Small intestine (tissue), 7 donors: ENCODE results near the gene RASAL2. TPM values are rescaled to one million over a fixed set of nuclear protein-coding genes. Genes with fewer than 3 reads are reported as not detected.

ENCODE experiments used
- DNase-seq, 2 donors: peaks; one replicate each; pipeline versions ENCODE4 v3.0.0 to v3.0.0-alpha.2; 2013
- FAIRE-seq: peaks from 2 replicates; lab custom pipeline; 2012; peaks lifted over from hg19 to GRCh38; lab: Jason Lieb, UNC
- H3K27ac ChIP-seq, 3 donors: one replicate each; pipeline ENCODE4 v1.5.1; 2013; ENCODE audit warnings: low read length in 2 of 3, mild to moderate bottlenecking in 2 of 3, control low read depth in 1 of 3, inconsistent platforms in 1 of 3, low read depth in 1 of 3, moderate library complexity in 1 of 3
- H3K27me3 ChIP-seq, 3 donors: one replicate each; pipeline ENCODE4 v1.6.1; 2013; ENCODE audit warnings: low read length in 3 of 3, inconsistent platforms in 1 of 3; ENCODE audit not compliant: control insufficient read depth in 3 of 3, insufficient read depth in 3 of 3
- H3K36me3 ChIP-seq, 3 donors: one replicate each; pipeline ENCODE4 v1.6.1; 2013; ENCODE audit warnings: low read length in 3 of 3, inconsistent platforms in 1 of 3, low read depth in 1 of 3, mild to moderate bottlenecking in 1 of 3, moderate library complexity in 1 of 3; ENCODE audit not compliant: control insufficient read depth in 3 of 3, insufficient read depth in 2 of 3
- H3K4me1 ChIP-seq, 3 donors: one replicate each; pipeline ENCODE4 v1.6.1; 2013; ENCODE audit warnings: low read length in 2 of 3, inconsistent platforms in 1 of 3, low read depth in 1 of 3, mild to moderate bottlenecking in 1 of 3, moderate library complexity in 1 of 3; ENCODE audit not compliant: control insufficient read depth in 3 of 3, insufficient read depth in 2 of 3
- H3K4me3 ChIP-seq, 3 donors: one replicate each; pipeline ENCODE4 v1.5.1; 2013; ENCODE audit warnings: low read length in 3 of 3, control low read depth in 1 of 3, inconsistent platforms in 1 of 3, low read depth in 1 of 3, mild to moderate bottlenecking in 1 of 3, moderate library complexity in 1 of 3
- H3K9me3 ChIP-seq, 2 donors: one replicate each; pipeline ENCODE4 v1.6.1; 2013; ENCODE audit warnings: low read depth in 1 of 2, low read length in 1 of 2; ENCODE audit not compliant: control insufficient read depth in 2 of 2, insufficient read depth in 1 of 2
- WGBS, 3 donors: extraction: QIAGEN DNeasy Blood & Tissue Kit; methylation state at CpG; one replicate each; pipeline ENCODE4 v1.1.7; 2013; 5-methylcytosine and 5-hydroxymethylcytosine counted together
- polyA plus RNA-seq, 4 donors: library from polyadenylated mRNA; stranded (reverse) in 3 of 4; unstranded in 1 of 4; fragments of 200-250 nt in 3 of 4; fragments of 120-200 nt in 1 of 4; gene quantifications; one replicate each; pipeline versions ENCODE4 v1.2.1 to v1.2.3, GENCODE V29; 2013
- donor health status: healthy with polysubstance abuse.
- donor health status: control.
- donor health status: control.
- donor health status: Bipolar disorder and iron deficiency.
- donor health status: healthy.

Gene RASAL2
- polyA plus RNA-seq, 4 donors, result 1.8 to 23.5 (median 3.3) TPM

DNA sequence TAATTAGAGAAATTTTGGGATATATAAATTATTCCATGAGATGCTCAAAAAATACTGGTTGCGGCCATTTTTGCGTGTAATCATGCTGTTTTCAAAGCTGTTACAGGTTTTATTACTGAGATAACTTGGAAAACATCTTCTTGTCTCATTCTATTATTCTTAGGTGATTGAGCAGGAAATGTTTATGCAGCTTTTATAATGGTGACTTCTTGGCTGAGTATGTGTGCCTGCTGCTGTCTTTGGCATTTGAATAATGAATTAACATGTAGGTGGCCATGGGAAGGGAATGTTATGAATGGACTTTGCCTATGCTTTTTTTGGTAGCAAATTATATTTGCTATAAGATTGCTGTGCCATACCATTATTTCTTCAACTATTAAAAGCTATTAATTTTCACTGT, 52.5 kb downstream of the RASAL2 start:
- DNase-seq (no peak), FAIRE-seq (no peak)
- Histone ChIP-seq H3K27ac (no peak overlapping the region), H3K4me1 (no peaks in the 10 kb centered on the region), H3K27me3 (no peaks in the 10 kb centered on the region), H3K9me3 (no peaks in the 10 kb centered on the region), H3K36me3 (no peaks in the 10 kb centered on the region), H3K4me3 (no peak overlapping the region)
- WGBS, 3 donors, result 91 to 94% (median 92%) methylated on average over 2 of the region's 2 CpGs

DNA sequence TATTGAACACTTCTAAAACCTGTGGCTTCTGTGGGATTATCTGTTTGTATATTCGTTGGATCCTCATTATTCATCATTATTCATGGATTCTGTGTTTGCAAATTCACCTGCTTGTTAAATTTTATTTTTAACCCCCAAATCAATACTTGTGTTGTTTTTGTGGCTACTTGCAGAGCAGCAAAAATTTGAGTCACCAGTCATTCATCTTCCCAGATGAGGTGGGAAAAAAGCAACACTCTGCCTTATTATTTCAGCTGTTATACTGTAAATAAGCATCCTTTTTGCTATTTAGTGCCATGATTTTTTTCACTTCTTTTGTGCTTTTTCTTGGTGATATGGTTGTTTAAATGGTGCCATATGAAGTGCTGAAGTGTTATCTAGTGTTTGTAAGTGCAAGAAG, 56.7 kb downstream of the RASAL2 start:
- Histone ChIP-seq H3K36me3 (peaks cover 0 to 3% (median 0%) of the 10 kb centered on the region in 3 donors), H3K4me1 (no peaks in the 10 kb centered on the region), H3K27me3 (no peaks in the 10 kb centered on the region), H3K9me3 (no peaks in the 10 kb centered on the region), H3K4me3 (no peak overlapping the region), H3K27ac (no peak overlapping the region)
- FAIRE-seq (no peak), DNase-seq (no peak)
- WGBS, 3 donors, result 0% methylated on average over 1 of the region's 1 CpG

DNA sequence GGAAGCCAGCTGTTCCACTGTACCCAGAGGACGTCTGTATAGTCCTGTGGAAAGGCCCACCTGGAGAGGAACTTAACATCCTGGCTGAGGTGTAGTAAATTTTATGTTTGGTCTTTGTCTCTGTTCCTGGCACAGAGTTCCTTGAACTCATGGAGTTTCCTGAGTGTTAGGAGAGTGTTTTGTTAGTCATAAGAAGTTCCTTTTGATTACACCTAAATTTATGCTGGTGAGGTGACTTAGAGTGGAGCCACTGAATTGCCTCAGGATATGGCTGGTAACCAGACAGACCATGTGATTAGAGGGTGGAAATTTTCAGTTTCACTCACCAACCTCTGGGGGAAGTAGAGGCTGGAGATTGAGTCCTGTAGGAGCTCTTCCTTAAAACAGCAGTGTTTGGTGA, 57.9 kb downstream of the RASAL2 start:
- Histone ChIP-seq H3K4me3 (no peak overlapping the region), H3K27me3 (no peaks in the 10 kb centered on the region), H3K4me1 (no peaks in the 10 kb centered on the region), H3K27ac (no peak overlapping the region), H3K36me3 (peaks cover 0 to 3% (median 0%) of the 10 kb centered on the region in 3 donors), H3K9me3 (no peaks in the 10 kb centered on the region)
- FAIRE-seq (no peak), DNase-seq (no peak)
- WGBS, 3 donors, result 67 to 71% (median 71%) methylated on average over 1 of the region's 1 CpG

DNA sequence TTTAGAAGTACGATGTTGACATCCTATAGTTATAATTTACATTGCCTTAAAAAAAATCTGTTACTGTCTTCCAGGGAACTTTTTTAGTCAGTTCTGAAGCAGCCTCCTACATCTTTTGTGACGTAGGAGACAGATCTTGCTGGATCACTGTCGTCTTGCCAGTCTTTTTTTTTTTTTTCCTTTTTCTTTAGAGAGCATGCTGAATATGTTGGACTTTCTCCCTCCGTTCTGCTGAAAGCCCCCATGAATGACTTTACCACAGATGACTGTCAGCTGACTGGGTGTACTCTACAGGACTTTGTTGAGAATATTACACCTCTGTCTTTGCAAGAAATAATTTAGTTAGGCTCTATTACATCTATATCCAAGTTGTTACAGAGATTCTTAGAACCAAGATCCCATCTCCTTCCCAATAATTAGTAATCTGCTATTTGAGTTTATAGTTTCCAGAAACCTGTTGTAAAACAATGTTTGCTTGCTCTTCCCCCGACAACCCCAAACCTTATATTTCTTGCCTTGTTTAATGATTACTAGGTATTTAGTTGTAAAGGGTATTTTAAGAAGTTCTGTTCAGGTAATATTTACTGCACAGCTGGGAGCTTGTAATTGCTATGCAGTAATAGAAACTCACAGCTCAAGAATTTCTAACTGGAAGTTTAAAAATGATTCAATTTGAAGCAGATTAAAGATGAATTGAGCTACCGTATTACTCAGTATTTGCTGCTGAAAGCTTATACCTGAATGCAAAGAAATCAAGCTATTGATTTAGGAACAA, 61.8 kb downstream of the RASAL2 start:
- WGBS, 3 donors, result 53 to 68% (median 62%) methylated on average over 6 of the region's 6 CpGs
- Histone ChIP-seq H3K4me3 (no peak overlapping the region), H3K27ac (peak overlapping the region in 1 of 3 donors; percentile 64), H3K27me3 (no peaks in the 10 kb centered on the region), H3K4me1 (peaks cover 0 to 3% (median 0%) of the 10 kb centered on the region in 3 donors), H3K9me3 (no peaks in the 10 kb centered on the region), H3K36me3 (peaks cover 0 to 3% (median 0%) of the 10 kb centered on the region in 3 donors)
- FAIRE-seq (no peak), DNase-seq (peak in 1 of 2 donors; percentile 88)

DNA sequence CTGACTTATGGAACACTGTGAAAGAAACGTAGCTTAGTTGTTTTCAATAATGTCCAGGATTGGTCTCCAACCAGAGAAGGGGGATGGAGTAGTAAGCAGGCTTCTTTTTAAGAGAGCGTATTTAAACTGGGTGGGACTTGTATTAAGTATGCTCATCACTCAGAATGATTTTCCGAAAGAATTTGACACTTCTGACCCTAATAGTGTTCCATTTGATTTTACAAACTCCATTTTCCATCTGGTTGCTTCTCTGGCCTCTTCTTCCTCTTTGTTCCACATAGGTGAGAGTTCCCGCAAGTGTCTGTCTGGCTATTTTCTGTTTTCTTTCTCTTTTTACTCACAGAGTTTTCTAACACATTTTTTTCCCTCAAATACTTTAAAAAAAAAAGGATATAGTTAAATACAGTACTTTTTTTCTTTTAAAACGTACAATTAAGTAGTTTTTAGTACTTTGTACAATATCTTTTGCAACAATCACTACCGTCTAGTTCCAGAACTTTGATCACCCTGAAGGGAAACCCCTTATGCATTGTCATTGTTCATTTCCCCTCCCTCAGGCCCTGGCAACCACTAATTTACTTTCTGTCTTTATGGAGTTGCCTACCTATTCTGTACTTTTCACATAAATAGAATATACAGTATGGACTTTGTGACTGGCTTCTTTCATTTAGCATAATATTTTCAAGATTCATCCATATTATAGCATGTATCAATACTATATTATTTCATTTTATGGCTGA, 67.0 kb downstream of the RASAL2 start:
- no peaks in the 10 kb centered on the region for H3K36me3 ChIP-seq
- H3K27me3 ChIP-seq, result no peaks in the 10 kb centered on the region
- H3K4me1 ChIP-seq, result peaks cover 0 to 3% (median 0%) of the 10 kb centered on the region in 3 donors
- H3K9me3 ChIP-seq, result no peaks in the 10 kb centered on the region
- no peak for FAIRE-seq
- no peak overlapping the region for H3K27ac ChIP-seq
- DNase-seq, result no peak
- 75 to 88% (median 80%) methylated on average over 6 of the region's 6 CpGs for WGBS, 3 donors
- no peak overlapping the region for H3K4me3 ChIP-seq

DNA sequence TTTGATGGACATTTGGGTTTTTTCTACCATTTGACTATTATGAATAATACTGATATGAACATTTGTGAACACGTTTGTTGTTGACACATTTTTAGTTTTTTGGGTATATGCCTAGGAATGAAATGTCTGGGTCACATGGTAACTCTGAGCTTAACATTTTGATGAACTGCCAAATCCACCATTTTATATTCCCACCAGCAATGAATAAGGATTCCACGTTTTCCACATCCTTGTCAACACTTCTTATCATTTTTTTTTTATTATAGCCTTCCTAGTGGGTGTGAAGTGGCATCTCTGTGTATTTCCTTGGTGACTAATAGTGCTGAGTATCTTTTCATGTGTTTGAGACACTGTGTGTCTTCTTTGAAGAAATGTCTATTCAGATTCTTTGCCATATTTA, 67.6 kb downstream of the RASAL2 start:
- WGBS, 3 donors, result 55 to 71% (median 66%) methylated on average over 2 of the region's 2 CpGs
- peaks cover 0 to 3% (median 0%) of the 10 kb centered on the region in 3 donors for H3K4me1 ChIP-seq
- H3K36me3 ChIP-seq, result no peaks in the 10 kb centered on the region
- no peak overlapping the region for H3K27ac ChIP-seq
- DNase-seq, result no peak
- H3K4me3 ChIP-seq, result no peak overlapping the region
- FAIRE-seq, result no peak
- no peaks in the 10 kb centered on the region for H3K27me3 ChIP-seq
- no peaks in the 10 kb centered on the region for H3K9me3 ChIP-seq

DNA sequence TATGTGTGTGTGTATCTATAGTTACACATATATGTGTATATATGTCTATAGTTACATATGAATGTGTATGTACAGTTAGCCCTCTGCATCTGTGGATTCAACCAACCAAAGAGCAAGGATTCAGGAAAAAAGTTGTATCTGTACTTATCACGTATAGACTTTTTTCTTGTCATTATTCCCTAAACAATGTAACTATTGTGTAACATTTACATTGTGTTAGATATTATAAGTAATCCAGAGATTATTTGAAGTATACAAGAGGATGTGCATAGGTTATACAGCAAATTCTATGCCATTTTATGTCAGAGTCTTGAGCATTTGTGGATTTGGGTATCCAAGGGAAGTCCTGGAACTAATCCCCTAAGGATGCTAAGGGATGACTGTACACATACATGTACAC, 71.3 kb downstream of the RASAL2 start:
- WGBS, 3 donors, result 82 to 92% (median 90%) methylated on average over 1 of the region's 1 CpG
- Histone ChIP-seq H3K4me1 (no peaks in the 10 kb centered on the region), H3K9me3 (no peaks in the 10 kb centered on the region), H3K4me3 (no peak overlapping the region), H3K27ac (no peak overlapping the region), H3K36me3 (no peaks in the 10 kb centered on the region), H3K27me3 (no peaks in the 10 kb centered on the region)
- no peak for FAIRE-seq
- no peak for DNase-seq

DNA sequence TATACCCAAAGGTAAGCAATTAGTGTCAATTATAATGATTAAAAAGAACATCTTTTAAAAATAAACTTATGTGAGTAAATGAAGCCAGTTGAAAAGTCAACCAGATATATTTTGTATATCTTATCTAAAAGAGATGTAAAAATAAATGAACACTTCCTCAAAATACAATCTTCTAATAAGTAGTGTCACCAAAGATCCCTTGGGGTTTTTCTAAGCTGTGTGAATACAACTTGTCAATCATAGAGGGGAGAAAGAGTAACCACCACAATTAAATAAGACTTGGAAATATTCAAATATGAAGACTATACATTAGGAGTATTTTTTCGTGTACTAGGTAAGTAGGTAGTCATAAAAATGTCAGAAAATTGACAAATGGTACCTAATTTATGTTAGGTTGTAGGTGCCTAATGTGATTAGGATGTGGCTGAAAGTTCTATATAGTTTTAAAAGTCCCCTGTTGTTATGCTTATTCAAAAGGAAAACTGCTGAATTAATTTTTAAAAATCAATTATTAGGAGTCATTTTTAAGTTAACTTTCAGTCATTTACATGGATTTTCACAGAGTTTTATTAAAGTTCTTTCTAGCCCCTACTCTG, 72.6 kb downstream of the RASAL2 start:
- FAIRE-seq, result peak; percentile 84

More for the DNA sequence above, 72.6 kb downstream of the RASAL2 start:
- Histone ChIP-seq H3K36me3 (no peaks in the 10 kb centered on the region), H3K9me3 (no peaks in the 10 kb centered on the region), H3K27ac (no peak overlapping the region), H3K4me1 (no peaks in the 10 kb centered on the region), H3K4me3 (no peak overlapping the region), H3K27me3 (no peaks in the 10 kb centered on the region)
- no peak for DNase-seq
- WGBS, 3 donors, result 7 to 23% (median 9%) methylated on average over 1 of the region's 1 CpG
